ENCODE data around the gene CGB5.
"Not testable (repeated sequence)": the region's sequence is repeated elsewhere in the genome, so short reads cannot be mapped to it uniquely, and the experiment has no call there.

The CGB5 gene

DNA sequence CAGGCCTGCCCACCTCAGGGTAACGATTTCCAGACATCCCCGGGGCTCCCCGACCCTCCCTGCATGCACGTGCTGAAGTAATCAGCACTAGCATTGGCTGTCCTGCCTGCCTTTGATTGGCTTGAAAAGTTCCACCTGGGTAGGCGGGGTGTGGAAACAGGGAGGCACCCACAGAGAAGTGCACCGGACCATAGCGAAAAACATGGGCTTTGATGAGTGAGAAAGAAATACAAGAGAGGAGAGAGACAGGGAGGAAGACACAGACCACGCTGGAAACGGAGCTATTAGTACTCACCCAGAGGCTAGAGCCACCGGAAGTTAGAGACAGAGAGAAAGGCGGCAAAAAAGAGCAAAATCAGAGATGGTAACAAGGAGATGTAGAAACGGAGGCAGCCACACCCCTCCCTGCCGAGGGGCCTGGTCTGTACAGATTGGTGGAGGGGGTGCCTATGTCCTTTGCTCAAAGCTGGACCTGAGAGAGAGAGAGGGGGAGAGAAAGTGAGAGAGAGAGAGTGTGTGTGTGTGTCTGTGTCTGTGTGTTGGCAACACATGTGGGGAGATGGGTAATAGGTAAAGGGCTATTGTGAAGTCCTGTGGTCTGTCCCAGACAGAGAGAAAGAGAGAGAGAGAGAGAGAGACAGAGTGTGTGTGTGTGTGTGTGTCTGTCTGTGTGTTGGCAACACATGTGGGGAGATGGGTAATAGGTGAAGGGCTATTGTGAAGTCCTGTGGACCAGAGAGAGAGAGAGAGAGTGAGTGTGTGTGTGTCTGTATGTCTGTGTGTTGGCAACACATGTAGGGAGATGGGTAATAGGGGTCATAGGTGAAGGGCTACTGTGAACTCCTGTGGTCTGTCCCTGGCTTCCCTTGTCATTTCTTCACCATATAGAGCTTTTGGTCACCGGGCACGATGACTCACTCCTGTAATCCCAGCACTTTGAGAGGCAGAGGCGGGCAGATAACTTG lies 22.4 kb upstream of the CGB5 start:
- DNase-seq (ENCODE audit: low read depth): no peak

DNA sequence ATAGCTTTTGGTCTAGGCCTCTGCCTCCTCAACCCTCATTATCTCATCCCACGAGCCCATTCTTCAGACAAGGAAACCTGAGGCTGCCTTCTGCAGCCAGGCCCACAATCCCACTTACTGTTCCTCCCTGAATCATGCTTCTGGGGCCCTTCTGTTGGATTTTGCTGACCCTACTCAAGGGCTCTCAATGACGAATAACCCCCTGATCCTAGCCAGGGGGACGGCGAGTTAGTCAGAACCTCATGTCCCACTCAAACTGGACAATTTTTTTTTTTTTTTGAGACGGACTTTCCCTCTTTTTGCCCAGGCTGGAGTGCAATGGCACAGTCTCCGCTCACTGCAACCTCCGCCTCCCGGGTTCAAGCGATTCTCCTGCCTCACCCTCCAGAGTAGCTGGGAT lies 21.5 kb upstream of the CGB5 start:
- DNase-seq (ENCODE audit: low read depth): no peak

DNA sequence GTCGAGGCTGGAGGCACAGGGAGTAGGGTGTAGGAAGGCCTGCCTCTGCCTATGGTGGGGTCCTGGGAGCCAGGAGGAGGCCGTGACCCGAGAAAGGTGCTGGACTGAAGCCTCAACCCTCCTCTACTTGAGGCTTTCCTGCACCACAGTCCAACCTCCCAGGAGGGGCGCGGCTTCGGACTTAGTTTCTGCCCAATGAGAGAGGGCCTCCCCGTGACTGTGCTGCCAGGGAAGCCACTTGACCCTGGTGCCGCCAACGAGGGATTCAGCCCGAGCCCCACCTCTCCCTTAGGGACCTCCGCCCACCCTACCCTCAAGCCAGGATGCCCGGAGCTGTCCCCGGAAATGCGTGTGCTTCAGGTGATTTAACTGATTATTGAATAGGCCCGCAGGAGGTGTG lies 19.4 kb upstream of the CGB5 start, which contains the start of gene CGB3:
Gene CGB3, minus strand, starts transcription at position 101 of the 400 bp plus-strand sequence. CDS start 362 bp downstream, outside the sequence.
- not testable (repeated sequence) for DNase-seq (ENCODE audit: low read depth)

DNA sequence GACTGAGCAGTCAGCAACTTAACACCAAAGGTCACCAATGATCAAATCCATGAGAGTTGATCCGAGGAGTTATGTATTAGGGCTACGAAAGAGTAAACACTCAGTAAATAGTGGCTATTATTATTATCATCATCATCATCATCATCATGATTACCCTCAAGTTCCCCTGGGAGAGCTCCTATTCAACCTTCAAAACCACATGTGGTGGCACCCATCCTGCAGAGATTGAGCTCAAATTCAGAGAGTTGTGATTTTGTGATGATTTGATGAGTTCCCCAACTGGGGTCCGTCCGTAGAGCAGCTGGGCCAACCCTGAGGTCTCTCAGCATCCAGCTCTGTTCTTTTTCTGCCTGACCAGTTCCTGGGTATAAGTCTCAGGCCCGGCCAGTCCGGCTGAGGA lies 18.6 kb upstream of the CGB5 start:
- not testable (repeated sequence) for DNase-seq (ENCODE audit: low read depth)

GRCh38 chr19:49025599-49025998 lies 18.0 kb upstream of the CGB5 start:
- not testable (repeated sequence) for DNase-seq (ENCODE audit: low read depth)

DNA sequence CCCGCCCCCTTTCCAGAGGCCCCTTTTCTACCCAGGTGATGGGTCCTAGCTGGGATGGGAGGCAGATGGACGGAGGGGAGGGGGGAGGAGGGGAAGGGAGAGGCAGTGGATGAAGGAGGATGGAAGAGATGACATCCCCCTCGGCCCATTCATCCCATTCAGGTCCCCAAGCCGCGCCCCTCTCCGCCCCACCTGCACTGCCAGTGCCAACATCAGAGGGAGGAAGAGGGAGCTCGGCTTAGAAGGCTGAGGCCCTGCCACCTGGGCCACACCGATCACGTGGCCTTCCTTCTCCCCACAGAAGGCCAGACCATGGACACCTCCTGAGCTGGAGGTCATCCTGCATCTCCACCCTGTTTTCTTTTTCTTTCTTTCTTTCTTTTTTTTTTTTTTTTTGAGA lies 15.0 kb upstream of the CGB5 start:
- DNase-seq (ENCODE audit: low read depth): not testable (repeated sequence)

DNA sequence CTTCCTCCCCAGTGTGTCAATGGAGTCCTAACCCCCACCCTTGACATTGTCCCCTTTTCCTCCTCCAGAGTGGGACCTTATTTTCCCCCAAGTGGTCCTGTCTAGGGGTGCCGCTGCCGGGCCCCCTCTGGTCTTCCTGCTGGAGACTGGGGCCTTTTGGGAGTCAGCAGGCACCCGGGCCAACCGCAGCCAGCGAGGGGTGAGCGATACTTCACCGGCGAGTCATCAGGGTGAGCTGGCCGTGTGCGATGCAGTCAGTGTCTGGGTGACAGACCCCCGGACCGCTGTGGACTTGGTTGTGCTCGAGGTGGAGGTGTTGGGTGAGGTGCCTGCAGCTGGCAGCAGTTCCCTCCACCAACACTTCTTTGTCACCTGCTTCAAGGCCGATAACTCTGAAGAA lies 13.9 kb upstream of the CGB5 start:
- DNase-seq (ENCODE audit: low read depth): not testable (repeated sequence)

- not testable (repeated sequence) for DNase-seq (ENCODE audit: low read depth)
Measured at GRCh38 chr19:49030323-49030722, 13.3 kb upstream of the CGB5 start.

DNA sequence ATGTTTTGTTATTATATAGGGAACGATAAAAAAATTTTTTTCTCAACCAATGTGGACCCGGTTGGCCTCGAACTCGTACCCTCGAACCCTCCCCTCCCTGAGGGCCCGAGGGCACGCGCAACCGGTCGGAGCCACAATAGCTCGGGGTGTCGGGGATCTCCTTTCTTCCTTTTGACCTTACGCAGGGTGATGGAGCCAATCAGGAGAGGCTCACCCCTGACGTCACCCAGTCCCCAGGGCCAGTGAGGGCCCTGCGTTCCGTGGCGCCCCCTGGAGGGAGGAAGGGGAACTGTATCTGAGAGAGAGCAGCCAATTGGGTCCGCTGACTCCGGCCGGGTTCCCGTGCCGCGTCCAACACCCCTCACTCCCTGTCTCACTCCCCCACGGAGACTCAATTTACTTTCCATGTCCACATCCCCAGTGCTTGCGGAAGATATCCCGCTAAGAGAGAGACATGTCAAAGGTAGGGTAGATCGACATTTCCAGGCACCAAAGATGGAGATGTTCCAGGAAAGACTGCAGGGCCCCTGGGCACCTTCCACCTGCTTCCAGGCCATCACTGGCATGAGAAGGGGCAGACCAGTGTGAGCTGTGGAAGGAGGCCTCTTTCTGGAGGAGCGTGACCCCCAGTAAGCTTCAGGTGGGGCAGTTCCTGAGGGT lies 11.9 kb upstream of the CGB5 start, which contains the start of gene CGB2:
Gene CGB2, plus strand, starts transcription at position 249 of the 660 bp plus-strand sequence. Its CDS starts 206 bp downstream, at position 455.
- DNase-seq (ENCODE audit: low read depth): not testable (repeated sequence)

GRCh38 chr19:49036815-49037214 lies 6.8 kb upstream of the CGB5 start, which contains the start of gene CGB1:
Gene CGB1 (minus strand): TSS chr19:49036895. CDS start chr19:49036711, 184 bp downstream.
- DNase-seq (ENCODE audit: low read depth): not testable (repeated sequence)

- DNase-seq (ENCODE audit: low read depth): not testable (repeated sequence)
Measured at GRCh38 chr19:49038111-49038510, 5.5 kb upstream of the CGB5 start.

- not testable (repeated sequence) for DNase-seq (ENCODE audit: low read depth)
Measured at GRCh38 chr19:49038557-49039276, 4.9 kb upstream of the CGB5 start.

- DNase-seq (ENCODE audit: low read depth): not testable (repeated sequence)
Measured at GRCh38 chr19:49039736-49040135, 3.9 kb upstream of the CGB5 start.

GRCh38 chr19:49042177-49042576 lies 1.5 kb upstream of the CGB5 start:
- no peak for DNase-seq (ENCODE audit: low read depth)

- not testable (repeated sequence) for DNase-seq (ENCODE audit: low read depth)
Measured at GRCh38 chr19:49042666-49043065, 982 bp upstream of the CGB5 start.

DNA sequence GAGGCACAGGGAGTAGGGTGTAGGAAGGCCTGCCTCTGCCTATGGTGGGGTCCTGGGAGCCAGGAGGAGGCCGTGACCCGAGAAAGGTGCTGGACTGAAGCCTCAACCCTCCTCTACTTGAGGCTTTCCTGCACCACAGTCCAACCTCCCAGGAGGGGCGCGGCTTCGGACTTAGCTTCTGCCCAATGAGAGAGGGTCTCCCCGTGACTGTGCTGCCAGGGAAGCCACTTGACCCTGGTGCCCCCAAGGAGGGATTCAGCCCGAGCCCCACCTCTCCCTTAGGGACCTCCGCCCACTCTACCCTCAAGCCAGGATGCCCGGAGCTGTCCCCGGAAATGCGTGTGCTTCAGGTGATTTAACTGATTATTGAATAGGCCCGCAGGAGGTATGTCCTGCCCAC lies 5.4 kb downstream of the CGB5 start, which contains the start of gene CGB8:
Gene CGB8, minus strand, starts transcription at position 101 of the 400 bp plus-strand sequence. CDS start 372 bp downstream, outside the sequence.
- not testable (repeated sequence) for DNase-seq (ENCODE audit: low read depth)

DNA sequence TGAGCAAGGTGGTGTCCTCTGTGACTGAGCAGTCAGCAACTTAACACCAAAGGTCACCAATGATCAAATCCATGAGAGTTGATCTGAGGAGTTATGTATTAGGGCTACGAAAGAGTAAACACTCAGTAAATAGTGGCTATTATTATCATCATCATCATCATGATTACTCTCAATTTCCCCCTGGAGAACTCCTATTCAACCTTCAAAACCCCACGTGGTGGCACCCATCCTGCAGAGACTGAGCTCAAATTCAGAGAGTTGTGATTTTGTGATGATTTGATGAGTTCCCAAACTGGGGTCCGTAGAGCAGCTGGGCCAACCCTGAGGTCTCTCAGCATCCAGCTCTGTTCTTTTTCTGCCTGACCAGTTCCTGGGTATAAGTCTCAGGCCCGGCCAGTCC lies 6.2 kb downstream of the CGB5 start:
- DNase-seq (ENCODE audit: low read depth): not testable (repeated sequence)

DNA sequence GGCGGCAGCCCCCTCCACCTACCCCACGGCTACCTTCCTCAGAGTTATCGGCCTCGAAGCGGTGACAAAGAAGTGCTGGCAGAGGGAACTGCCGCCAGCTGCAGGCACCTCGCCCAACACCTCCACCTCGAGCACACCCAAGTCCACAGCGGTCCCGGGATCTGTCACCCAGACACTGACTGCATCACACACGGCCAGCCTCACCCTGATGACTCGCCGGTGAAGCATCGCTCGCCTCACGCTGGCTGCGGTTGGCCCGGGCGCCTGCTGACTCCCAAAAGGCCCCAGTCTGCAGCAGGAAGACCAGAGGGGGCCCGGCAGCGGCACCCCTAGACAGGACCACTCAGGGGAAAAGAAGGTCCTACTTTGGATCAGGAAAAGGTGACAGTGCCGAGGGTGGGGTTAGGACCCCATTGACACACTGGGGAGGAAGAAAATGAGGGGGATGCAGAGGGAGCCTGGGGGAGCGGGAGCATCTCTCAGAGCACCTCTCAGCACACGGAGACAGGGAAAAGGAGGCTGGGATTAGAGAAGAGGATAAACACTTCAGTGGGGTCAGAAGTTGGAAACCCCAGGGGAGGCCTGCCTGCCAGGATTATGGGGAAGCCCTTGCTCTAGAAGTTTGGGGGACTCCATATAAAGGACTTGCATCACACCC lies 6.9 kb downstream of the CGB5 start:
- DNase-seq (ENCODE audit: low read depth): peak; percentile 11

DNA sequence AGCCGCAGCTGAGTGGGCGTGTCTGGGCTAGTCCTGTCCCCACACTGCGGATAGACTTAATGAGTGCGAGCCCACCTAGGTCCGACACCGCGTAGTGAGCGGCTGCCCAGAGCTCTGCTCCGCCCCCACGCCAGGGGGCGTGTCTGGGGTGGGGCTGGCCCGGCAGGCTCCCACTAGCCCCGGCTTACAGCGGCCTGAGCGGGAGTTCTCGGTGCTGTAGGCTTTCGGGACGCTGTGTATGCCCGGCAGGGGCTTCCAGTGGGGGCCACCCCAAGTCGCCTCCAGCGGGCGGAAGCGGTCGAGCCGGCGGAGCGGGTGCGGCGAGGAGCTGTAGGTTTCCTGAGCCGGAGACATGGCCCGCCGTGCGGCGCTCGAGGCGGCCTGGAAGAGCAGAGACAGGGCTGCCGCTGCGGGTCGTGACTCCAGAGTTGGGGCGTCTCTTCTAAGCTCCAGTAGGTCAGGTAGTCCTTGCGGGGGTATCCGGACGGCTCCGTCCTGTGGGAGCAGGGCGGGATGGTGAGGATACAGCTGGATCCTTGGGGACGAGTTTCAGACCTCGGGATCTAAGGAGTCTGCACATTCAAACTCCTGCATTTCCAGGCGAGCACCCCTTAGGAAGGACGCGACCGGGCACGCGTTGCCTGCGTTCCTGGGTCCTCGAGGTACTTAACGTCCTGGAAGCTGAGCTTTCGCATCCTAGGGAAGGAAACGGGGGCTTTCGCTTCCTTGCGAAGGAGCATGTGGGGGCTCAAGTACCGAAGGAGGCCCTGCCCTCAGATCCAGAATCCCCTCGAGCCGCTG lies 12.7 kb downstream of the CGB5 start:
- peak; percentile 13 for DNase-seq (ENCODE audit: low read depth)

DNA sequence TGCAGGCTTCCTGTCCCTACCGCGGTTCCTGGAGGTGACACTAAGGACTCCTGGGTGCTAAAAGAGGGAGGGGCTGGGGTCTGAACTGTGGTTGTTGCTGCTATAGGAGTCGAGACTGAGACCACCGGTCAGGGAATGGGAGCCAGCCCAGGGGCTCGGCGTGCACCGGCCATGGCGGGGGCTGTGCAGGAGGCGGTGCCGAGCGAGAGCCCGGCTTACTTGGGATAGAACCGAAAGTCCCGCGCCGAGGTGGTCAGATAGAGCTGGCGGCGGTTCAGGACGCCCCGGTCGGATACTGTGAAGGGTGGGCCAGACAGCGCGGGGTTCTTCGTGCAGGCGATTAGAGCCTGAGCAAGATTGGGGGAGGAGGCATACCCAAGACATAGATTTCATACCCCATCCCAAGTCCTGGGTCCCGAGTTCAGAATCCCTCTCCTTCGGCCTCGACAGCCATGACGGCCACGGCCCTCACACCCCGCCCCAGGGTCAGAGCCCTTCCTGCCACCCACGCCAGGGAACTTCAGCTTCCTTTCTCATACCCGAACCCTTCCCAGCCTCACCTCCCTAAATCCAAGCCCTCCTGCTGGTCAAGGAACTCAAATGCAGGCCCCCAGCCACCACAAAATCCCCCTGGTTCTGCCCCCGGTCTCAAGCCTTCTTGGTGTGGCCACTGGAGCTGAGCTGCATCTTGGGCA lies 13.4 kb downstream of the CGB5 start:
- DNase-seq (ENCODE audit: low read depth): not testable (repeated sequence)
